ENCODE data around the gene XPR1.

XPR1 gene

GRCh38 chr1:180888870-180889269 is 257.0 kb downstream of the XPR1 start:
- Histone ChIP-seq H3K27ac (no peak overlapping the region), H3K9me3 (ENCODE audit: severe bottlenecking) (no peaks in the 10 kb centered on the region), H3K27me3 (ENCODE audit: insufficient read depth, low read depth, severe bottlenecking) (no peaks in the 10 kb centered on the region), H3K4me3 (ENCODE audit: low read depth, low read length) (no peak overlapping the region), H3K36me3 (no peaks in the 10 kb centered on the region)
- TF ChIP-seq CTCF (IDR thresholded peaks at IDR 0.05; ENCODE audit: low read depth, low read length): no peak
- DNase-seq: no peak

GRCh38 chr1:180889325-180889724 is 257.5 kb downstream of the XPR1 start:
- Histone ChIP-seq H3K27me3 (ENCODE audit: insufficient read depth, low read depth, severe bottlenecking) (no peaks in the 10 kb centered on the region), H3K9me3 (ENCODE audit: severe bottlenecking) (no peaks in the 10 kb centered on the region), H3K4me3 (ENCODE audit: low read depth, low read length) (no peak overlapping the region), H3K27ac (no peak overlapping the region), H3K36me3 (no peaks in the 10 kb centered on the region)
- no peak for TF ChIP-seq CTCF (IDR thresholded peaks at IDR 0.05; ENCODE audit: low read depth, low read length)
- no peak for DNase-seq

- Histone ChIP-seq H3K27me3 (ENCODE audit: insufficient read depth, low read depth, severe bottlenecking) (no peaks in the 10 kb centered on the region), H3K9me3 (ENCODE audit: severe bottlenecking) (no peaks in the 10 kb centered on the region), H3K4me3 (ENCODE audit: low read depth, low read length) (no peak overlapping the region), H3K36me3 (no peaks in the 10 kb centered on the region), H3K27ac (no peak overlapping the region)
- no peak for TF ChIP-seq CTCF (IDR thresholded peaks at IDR 0.05; ENCODE audit: low read depth, low read length)
- no peak for DNase-seq
These were observed 260.4 kb downstream of the XPR1 start for GRCh38 chr1:180892272-180892671.

- no peak for TF ChIP-seq CTCF (IDR thresholded peaks at IDR 0.05; ENCODE audit: low read depth, low read length)
- no peak overlapping the region for H3K4me3 ChIP-seq (ENCODE audit: low read depth, low read length)
- H3K36me3 ChIP-seq: no peaks in the 10 kb centered on the region
- no peaks in the 10 kb centered on the region for H3K9me3 ChIP-seq (ENCODE audit: severe bottlenecking)
- DNase-seq: no peak
- H3K27me3 ChIP-seq (ENCODE audit: insufficient read depth, low read depth, severe bottlenecking): no peaks in the 10 kb centered on the region
- no peak overlapping the region for H3K27ac ChIP-seq
These were observed 260.9 kb downstream of the XPR1 start for GRCh38 chr1:180892675-180893074.

GRCh38 chr1:180893614-180894013 is 261.8 kb downstream of the XPR1 start:
- Histone ChIP-seq H3K9me3 (ENCODE audit: severe bottlenecking) (no peaks in the 10 kb centered on the region), H3K36me3 (no peaks in the 10 kb centered on the region), H3K27me3 (ENCODE audit: insufficient read depth, low read depth, severe bottlenecking) (no peaks in the 10 kb centered on the region), H3K4me3 (ENCODE audit: low read depth, low read length) (no peak overlapping the region), H3K27ac (no peak overlapping the region)
- DNase-seq: no peak
- TF ChIP-seq CTCF (IDR thresholded peaks at IDR 0.05; ENCODE audit: low read depth, low read length): no peak

GRCh38 chr1:180896161-180896560 is 264.3 kb downstream of the XPR1 start:
- TF ChIP-seq CTCF (IDR thresholded peaks at IDR 0.05; ENCODE audit: low read depth, low read length): no peak

More at GRCh38 chr1:180896161-180896560, 264.3 kb downstream of the XPR1 start:
- DNase-seq: no peak
- H3K4me3 ChIP-seq (ENCODE audit: low read depth, low read length): no peak overlapping the region
- no peaks in the 10 kb centered on the region for H3K27me3 ChIP-seq (ENCODE audit: insufficient read depth, low read depth, severe bottlenecking)
- no peak overlapping the region for H3K27ac ChIP-seq
- no peaks in the 10 kb centered on the region for H3K9me3 ChIP-seq (ENCODE audit: severe bottlenecking)
- H3K36me3 ChIP-seq: no peaks in the 10 kb centered on the region
